Esophagus squamous epithelium (tissue), 5 donors: ENCODE results near the gene IFT25. TPM values are rescaled to one million over a fixed set of nuclear protein-coding genes. Genes with fewer than 3 reads are reported as not detected.

Experiments used
- DNase-seq: peaks from one replicate; lab custom pipeline; 2025; lab: John Stamatoyannopoulos, UW
- H3K27ac ChIP-seq, 4 donors: fragments of 200-600 bp; sonication (generic); one replicate each; pipeline ENCODE4 v1.5.1; 2016 to 2019; ENCODE audit warnings: mild to moderate bottlenecking in 1 of 4
- H3K27me3 ChIP-seq, 4 donors: fragments of 200-600 bp; sonication (generic); 1 replicate in 3 of 4; 2 replicates in 1 of 4; pipeline versions ENCODE4 v1.5.1 to v1.6.0; 2017 to 2021; ENCODE audit warnings: antibody characterized with exemption in 1 of 4
- H3K36me3 ChIP-seq, 3 donors: fragments of 200-600 bp; sonication (generic); one replicate each; pipeline ENCODE4 v1.5.1; 2016 to 2019
- H3K4me1 ChIP-seq, 3 donors: fragments of 200-600 bp; sonication (generic); one replicate each; pipeline ENCODE4 v1.5.1; 2017 to 2019
- H3K4me3 ChIP-seq, 4 donors: fragments of 200-600 bp; sonication (generic); 1 replicate in 3 of 4; 2 replicates in 1 of 4; pipeline ENCODE4 v1.5.1; 2016 to 2019; ENCODE audit warnings: mild to moderate bottlenecking in 2 of 4, moderate library complexity in 1 of 4
- H3K9me3 ChIP-seq, 3 donors: fragments of 200-600 bp; sonication (generic); one replicate each; pipeline ENCODE4 v1.5.1; 2016 to 2019
- CTCF ChIP-seq, 6 experiments: fragments of 450-650 bp in 4 of 6; fragments of 200-600 bp in 2 of 6; sonication (generic) in 2 of 6; IDR thresholded peaks; one replicate each; pipeline ENCODE4 v1.5.1; 2016 to 2019; ENCODE audit warnings: antibody characterized with exemption in 6 of 6, mild to moderate bottlenecking in 4 of 6, moderate library complexity in 4 of 6
- POLR2A ChIP-seq, 4 donors: fragments of 450-650 bp; IDR thresholded peaks; one replicate each; pipeline ENCODE4 v1.6.1; 2017; ENCODE audit warnings: antibody characterized with exemption in 4 of 4, mild to moderate bottlenecking in 4 of 4, moderate library complexity in 3 of 4
- whole genome bisulfite sequencing, 2 donors: methylation state at CpG; one replicate each; pipeline ENCODE4 v1.1.5; 2018; 5-methylcytosine and 5-hydroxymethylcytosine counted together
- intact Hi-C: fragments of 100-400 bp; cut with DNase I; formaldehyde crosslinking; loops from one replicate; pipeline ENCODE4 v1.15.0; 2022
- total RNA-seq, 4 donors: library from RNA; depleted of rRNA; stranded (reverse); fragments of >200 nt; gene quantifications; one replicate each; pipeline ENCODE4 v1.1.0, GENCODE V29; 2016
- donor health status: DM: yes; HTN: yes; CAD: no.

Gene IFT25
- total RNA-seq, 4 donors from 2014 or later: 11.7 to 24.6 (median 17.1) TPM

- 94 to 100% methylated on average over 4 of the region's 4 CpGs for WGBS, 2 donors
- Histone ChIP-seq H3K36me3 (peaks cover 0 to 31% (median 5%) of the 10 kb centered on the region in 3 donors), H3K27ac (no peak overlapping the region), H3K4me1 (peaks cover 11 to 48% (median 14%) of the 10 kb centered on the region in 3 donors), H3K4me3 (no peak overlapping the region), H3K27me3 (no peaks in the 10 kb centered on the region), H3K9me3 (no peaks in the 10 kb centered on the region)
- intact Hi-C loops: loop anchor here (5.0 kb wide), 1 partner anchor 72 kb away; no protein-coding TSS in a partner anchor
- no peak for DNase-seq
- TF ChIP-seq CTCF (IDR thresholded peaks at IDR 0.05) (peak in 4 of 6 experiments; percentile 34 to 45 (median 40)), POLR2A (IDR thresholded peaks at IDR 0.05) (no peak)
These were observed 3.8 kb upstream of the IFT25 start for GRCh38 chr1:53949023-53949990.

- WGBS, 2 donors: 85 to 90% methylated on average over 5 of the region's 5 CpGs
These were observed 2.8 kb upstream of the IFT25 start for GRCh38 chr1:53948291-53948690.

GRCh38 chr1:53947172-53947907 lies 1.8 kb upstream of the IFT25 start:
- Histone ChIP-seq H3K4me1 (peaks cover 14 to 53% (median 21%) of the 10 kb centered on the region in 3 donors), H3K27me3 (no peaks in the 10 kb centered on the region), H3K27ac (peak overlapping the region; percentile 91 to 96 (median 94)), H3K9me3 (no peaks in the 10 kb centered on the region), H3K4me3 (peak overlapping the region; percentile 79 to 96 (median 84)), H3K36me3 (peaks cover 0 to 12% (median 5%) of the 10 kb centered on the region in 3 donors)
- TF ChIP-seq CTCF (IDR thresholded peaks at IDR 0.05) (no peak), POLR2A (IDR thresholded peaks at IDR 0.05) (no peak)
- no peak for DNase-seq
- intact Hi-C loops: loop anchor here (5.0 kb wide), 1 partner anchor 70 kb away; no protein-coding TSS in a partner anchor
- 37 to 47% methylated on average over 6 of the region's 6 CpGs for WGBS, 2 donors

More at GRCh38 chr1:53948291-53948690, 2.8 kb upstream of the IFT25 start:
- Histone ChIP-seq H3K9me3 (no peaks in the 10 kb centered on the region), H3K36me3 (peaks cover 0 to 21% (median 5%) of the 10 kb centered on the region in 3 donors), H3K27ac (peak overlapping the region in 2 of 4 donors; percentile 91 to 93), H3K4me3 (no peak overlapping the region), H3K4me1 (peaks cover 14 to 53% (median 21%) of the 10 kb centered on the region in 3 donors), H3K27me3 (no peaks in the 10 kb centered on the region)
- DNase-seq: no peak
- intact Hi-C loops: loop anchor here (5.0 kb wide), 1 partner anchor 71 kb away; no protein-coding TSS in a partner anchor
- TF ChIP-seq CTCF (IDR thresholded peaks at IDR 0.05) (no peak), POLR2A (IDR thresholded peaks at IDR 0.05) (no peak)

- H3K27ac ChIP-seq: peak within 1 kb of the TSS; percentile 91 to 96 (median 94)
- H3K36me3 ChIP-seq: peaks cover 0 to 3% (median 0%) of the 10 kb centered on the region in 3 donors
- intact Hi-C loops: loop anchor here (5.0 kb wide), 1 partner anchor 69 kb away; no protein-coding TSS in a partner anchor
- peak in 1 of 4 donors; percentile 31 for TF ChIP-seq POLR2A (IDR thresholded peaks at IDR 0.05)
- TF ChIP-seq CTCF (IDR thresholded peaks at IDR 0.05): peak in 4 of 6 experiments; percentile 7 to 39 (median 22)
- no peaks in the 10 kb centered on the region for H3K9me3 ChIP-seq
- no peaks in the 10 kb centered on the region for H3K27me3 ChIP-seq
- peak within 1 kb of the TSS; percentile 79 to 96 (median 84) for H3K4me3 ChIP-seq
- peaks cover 14 to 53% (median 21%) of the 10 kb centered on the region in 3 donors for H3K4me1 ChIP-seq
- no peak for DNase-seq
- 2 to 5% methylated on average over 10 to 12 of the region's 58 CpGs for WGBS, 2 donors
These were observed 1.0 kb upstream of the IFT25 start, which contains the start of gene LRRC42 for GRCh38 chr1:53946252-53947171. TSS of gene LRRC42 (plus strand) at chr1:53946350. CDS start at chr1:53952000, 5,650 bp downstream.
